ENCODE results near the gene ZDHHC20.

DNA sequence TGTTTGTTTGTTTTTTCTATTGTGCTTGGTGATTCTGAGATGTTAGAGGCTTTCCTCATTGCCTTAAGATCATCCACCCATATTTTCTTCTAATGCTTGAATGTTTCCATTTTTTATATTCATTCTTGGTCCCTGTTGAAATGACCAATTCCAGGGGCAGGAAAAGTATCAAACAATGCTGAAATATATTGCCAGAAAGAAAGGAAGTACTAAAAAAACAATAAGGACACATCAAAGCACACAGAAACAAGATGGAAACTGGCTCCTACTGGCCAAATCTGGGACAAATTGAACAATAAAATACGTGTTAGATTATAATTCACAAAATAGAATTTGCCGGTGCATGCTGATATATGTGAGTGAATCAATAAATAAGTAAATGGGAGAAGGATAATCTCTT is 23.9 kb downstream of the ZDHHC20 start:
- TF ChIP-seq, protein P1, sequence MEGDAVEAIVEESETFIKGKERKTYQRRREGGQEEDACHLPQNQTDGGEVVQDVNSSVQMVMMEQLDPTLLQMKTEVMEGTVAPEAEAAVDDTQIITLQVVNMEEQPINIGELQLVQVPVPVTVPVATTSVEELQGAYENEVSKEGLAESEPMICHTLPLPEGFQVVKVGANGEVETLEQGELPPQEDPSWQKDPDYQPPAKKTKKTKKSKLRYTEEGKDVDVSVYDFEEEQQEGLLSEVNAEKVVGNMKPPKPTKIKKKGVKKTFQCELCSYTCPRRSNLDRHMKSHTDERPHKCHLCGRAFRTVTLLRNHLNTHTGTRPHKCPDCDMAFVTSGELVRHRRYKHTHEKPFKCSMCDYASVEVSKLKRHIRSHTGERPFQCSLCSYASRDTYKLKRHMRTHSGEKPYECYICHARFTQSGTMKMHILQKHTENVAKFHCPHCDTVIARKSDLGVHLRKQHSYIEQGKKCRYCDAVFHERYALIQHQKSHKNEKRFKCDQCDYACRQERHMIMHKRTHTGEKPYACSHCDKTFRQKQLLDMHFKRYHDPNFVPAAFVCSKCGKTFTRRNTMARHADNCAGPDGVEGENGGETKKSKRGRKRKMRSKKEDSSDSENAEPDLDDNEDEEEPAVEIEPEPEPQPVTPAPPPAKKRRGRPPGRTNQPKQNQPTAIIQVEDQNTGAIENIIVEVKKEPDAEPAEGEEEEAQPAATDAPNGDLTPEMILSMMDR (IDR thresholded peaks at IDR 0.05 in 4 of 5, conservative IDR thresholded peaks at IDR 0.05 in 1 of 5): no peak
- no peak for TF ChIP-seq POLR2A (IDR thresholded peaks at IDR 0.05)
